IMR-90 (cell line): ENCODE measurements around the gene CDC42EP2. TPM values are rescaled to one million over a fixed set of nuclear protein-coding genes. Genes with fewer than 3 reads are reported as not detected.

Experiments used
- ATAC-seq: fragments of 200-7000 bp; cut with Tn5 transposase; 2 replicates; pipeline ENCODE4 v1.9.1; 2020; ENCODE audit warnings: low read depth, mild to moderate bottlenecking, moderate library complexity
- BruUV-seq: library from RNA; stranded (reverse); fragments of 400-500 nt; replicated peaks from 2 replicates; lab custom pipeline; 2021; lab: Mats Ljungman, UMichigan
- CTCF ChIA-PET: fragments of 300-600 bp; formaldehyde crosslinking; extraction: SDS; loops from one replicate; lab custom pipeline; 2021; ENCODE audit warnings: antibody characterized with exemption; lab: Yijun Ruan, JAX
- POLR2A ChIA-PET: fragments of 300-600 bp; sonication (Branson Sonifier 250); formaldehyde crosslinking; loops from one replicate; lab custom pipeline; 2022; ENCODE audit warnings: antibody characterized with exemption; ENCODE audit not compliant: unreplicated experiment; lab: Charles Lee
- DNase-seq: peaks from one replicate; pipeline ENCODE4 v3.0.0; 2013
- H2AFZ ChIP-seq: replicated peaks from 2 replicates; pipeline ENCODE3; 2013; ENCODE audit warnings: low read length, mild to moderate bottlenecking; ENCODE audit not compliant: poor library complexity
- H2AK5ac ChIP-seq: 2 replicates; pipeline ENCODE4 v1.6.1; 2013; ENCODE audit warnings: low read depth, low read length, inconsistent platforms
- H2AK9ac ChIP-seq: replicated peaks from 2 replicates; pipeline ENCODE3; 2013; ENCODE audit warnings: mild to moderate bottlenecking, low read depth, low read length, moderate library complexity; ENCODE audit not compliant: poor library complexity
- H2BK120ac ChIP-seq: 2 replicates; pipeline ENCODE4 v1.6.1; 2013; ENCODE audit warnings: low read depth, low read length, inconsistent platforms
- H2BK15ac ChIP-seq: 3 replicates; pipeline ENCODE4 v1.6.1; 2013; ENCODE audit warnings: low read depth, low read length, inconsistent platforms
- H2BK20ac ChIP-seq: 2 replicates; pipeline ENCODE4 v1.6.1; 2013; ENCODE audit warnings: low read depth, mild to moderate bottlenecking, inconsistent platforms, low read length, moderate library complexity
- H2BK5ac ChIP-seq: 2 replicates; pipeline ENCODE4 v1.6.1; 2013; ENCODE audit warnings: mild to moderate bottlenecking, low read depth, low read length, inconsistent platforms; ENCODE audit not compliant: poor library complexity, severe bottlenecking
- H3K14ac ChIP-seq: replicated peaks from 2 replicates; pipeline ENCODE4 v1.6.1; 2013; ENCODE audit warnings: low read depth, low read length, inconsistent platforms
- H3K18ac ChIP-seq: 2 replicates; pipeline ENCODE4 v1.6.1; 2013; ENCODE audit warnings: low read depth, low read length, control low read depth
- H3K23ac ChIP-seq: 2 replicates; pipeline ENCODE4 v1.6.1; 2013; ENCODE audit warnings: low read depth, low read length, inconsistent platforms
- H3K27ac ChIP-seq: 2 replicates; pipeline ENCODE4 v1.5.1; 2013; ENCODE audit warnings: mild to moderate bottlenecking, control low read depth, low read length; ENCODE audit not compliant: insufficient read depth
- H3K27me3 ChIP-seq: 2 replicates; pipeline ENCODE4 v1.6.1; 2013; ENCODE audit warnings: low read length; ENCODE audit not compliant: control insufficient read depth, insufficient read depth
- H3K36me3 ChIP-seq: 2 replicates; pipeline ENCODE4 v1.6.1; 2013; ENCODE audit warnings: low read length, mixed read lengths; ENCODE audit not compliant: control insufficient read depth, insufficient read depth
- H3K4ac ChIP-seq: 2 replicates; pipeline ENCODE4 v1.6.1; 2013; ENCODE audit warnings: low read depth, low read length, inconsistent platforms
- H3K4me1 ChIP-seq: 2 replicates; pipeline ENCODE4 v1.6.1; 2013; ENCODE audit warnings: low read length, mixed read lengths; ENCODE audit not compliant: control insufficient read depth, insufficient read depth
- H3K4me2 ChIP-seq: 2 replicates; pipeline ENCODE4 v1.6.1; 2013; ENCODE audit warnings: low read depth, mild to moderate bottlenecking, control low read depth, low read length, moderate library complexity
- H3K4me3 ChIP-seq: 2 replicates; pipeline ENCODE4 v1.5.1; 2013; ENCODE audit warnings: low read depth, mild to moderate bottlenecking, control low read depth, low read length, moderate library complexity; ENCODE audit not compliant: insufficient read depth
- H3K56ac ChIP-seq: 2 replicates; pipeline ENCODE4 v1.6.1; 2013; ENCODE audit warnings: low read length, inconsistent platforms; ENCODE audit not compliant: insufficient read depth; ENCODE audit errors: extremely low read depth
- H3K79me1 ChIP-seq, 2 experiments: 2 replicates each; pipeline ENCODE4 v1.6.1; 2013; ENCODE audit warnings: low read length in 2 of 2, inconsistent platforms in 1 of 2, low read depth in 1 of 2
- H3K9ac ChIP-seq: 2 replicates; pipeline ENCODE4 v1.6.1; 2013; ENCODE audit warnings: low read depth, low read length, control low read depth
- H3K9me1 ChIP-seq: 2 replicates; pipeline ENCODE4 v1.6.1; 2013; ENCODE audit warnings: low read length, inconsistent platforms; ENCODE audit not compliant: insufficient read depth
- H3K9me3 ChIP-seq: 2 replicates; pipeline ENCODE4 v1.6.1; 2013; ENCODE audit warnings: low read length; ENCODE audit not compliant: control insufficient read depth, insufficient read depth
- H4K20me1 ChIP-seq: 2 replicates; pipeline ENCODE4 v1.6.1; 2013; ENCODE audit warnings: low read length, inconsistent platforms; ENCODE audit not compliant: insufficient read depth
- H4K5ac ChIP-seq: 2 replicates; pipeline ENCODE4 v1.6.1; 2013; ENCODE audit warnings: mild to moderate bottlenecking, low read depth, low read length, control low read depth
- H4K8ac ChIP-seq, 2 experiments: 2 replicates each; pipeline ENCODE4 v1.6.1; 2013; ENCODE audit warnings: low read depth in 2 of 2, low read length in 2 of 2, control low read depth in 1 of 2, inconsistent platforms in 1 of 2
- H4K91ac ChIP-seq: 2 replicates; pipeline ENCODE4 v1.6.1; 2013; ENCODE audit warnings: low read depth, low read length, inconsistent platforms; ENCODE audit not compliant: insufficient read depth
- BHLHE40 ChIP-seq: fragments of 150-350 bp; IDR thresholded peaks from 2 replicates; pipeline ENCODE4 v1.6.1; 2016; ENCODE audit warnings: mild to moderate bottlenecking, low read depth, low read length
- CEBPB ChIP-seq: IDR thresholded peaks from 2 replicates; pipeline ENCODE4 v1.6.1; 2012; ENCODE audit warnings: low read depth, low read length, improper control_type of control experiment
- CHD1 ChIP-seq: IDR thresholded peaks from 2 replicates; pipeline ENCODE4 v1.6.1; 2012; ENCODE audit warnings: low read depth, low read length, improper control_type of control experiment
- CTCF ChIP-seq: conservative IDR thresholded peaks from 2 replicates; pipeline ENCODE4 v1.5.1; 2012; ENCODE audit warnings: mild to moderate bottlenecking, low read depth, low read length, improper control_type of control experiment
- ELK1 ChIP-seq: fragments of 150-350 bp; IDR thresholded peaks from 2 replicates; pipeline ENCODE4 v1.6.1; 2016; ENCODE audit warnings: low read depth, mild to moderate bottlenecking, low read length, moderate library complexity, borderline replicate concordance
- FOS ChIP-seq: fragments of 150-350 bp; IDR thresholded peaks from 2 replicates; pipeline ENCODE4 v1.6.1; 2016; ENCODE audit warnings: low read depth, low read length
- MAFK ChIP-seq: IDR thresholded peaks from 2 replicates; pipeline ENCODE4 v1.6.1; 2012; ENCODE audit warnings: low read depth, low read length, improper control_type of control experiment
- MXI1 ChIP-seq: IDR thresholded peaks from 2 replicates; pipeline ENCODE4 v1.6.1; 2012; ENCODE audit warnings: low read depth, mild to moderate bottlenecking, low read length, moderate library complexity, borderline replicate concordance
- NFE2L2 ChIP-seq: fragments of 150-350 bp; IDR thresholded peaks from 2 replicates; pipeline ENCODE4 v1.6.1; 2016; ENCODE audit warnings: low read depth, mild to moderate bottlenecking, low read length
- RAD21 ChIP-seq: IDR thresholded peaks from 2 replicates; pipeline ENCODE4 v1.6.1; 2012; ENCODE audit warnings: low read length, improper control_type of control experiment
- RCOR1 ChIP-seq: IDR thresholded peaks from 2 replicates; pipeline ENCODE4 v1.6.1; 2012; ENCODE audit warnings: mild to moderate bottlenecking, low read length, improper control_type of control experiment; ENCODE audit not compliant: insufficient replicate concordance
- SMC3 ChIP-seq: fragments of 150-350 bp; IDR thresholded peaks from 2 replicates; pipeline ENCODE4 v1.6.1; 2016; ENCODE audit warnings: low read depth, mild to moderate bottlenecking, antibody characterized with exemption, low read length, moderate library complexity
- USF2 ChIP-seq: fragments of 150-350 bp; IDR thresholded peaks from 2 replicates; pipeline ENCODE4 v1.6.1; 2017; ENCODE audit warnings: mild to moderate bottlenecking, antibody characterized with exemption, low read length, low read depth
- WGBS, 2 experiments: methylation state at CpG; one replicate each; pipeline versions ENCODE4 v1.1.5 to v1.1.7; 2013; ENCODE audit warnings: missing lambda C conversion rate in 2 of 2; ENCODE audit not compliant: insufficient read length in 1 of 2; ENCODE audit errors: extremely low coverage in 2 of 2; 5-methylcytosine and 5-hydroxymethylcytosine counted together
- dilution Hi-C: fragments of 300-500 bp; cut with HindIII; formaldehyde crosslinking; loops from one replicate; pipeline ENCODE4 v1.14.3; 2018; ENCODE audit warnings: low sequenced_read_pairs; ENCODE audit not compliant: unreplicated experiment
- in situ Hi-C: fragments of 300-500 bp; cut with MboI; formaldehyde crosslinking; loops from 3 replicates; pipeline ENCODE4 v1.14.3; 2019; ENCODE audit warnings: low sequenced_read_pairs, inconsistent platforms, mixed read lengths
- intact Hi-C: fragments of 100-400 bp; cut with micrococcal nuclease; formaldehyde crosslinking; loops from 2 replicates; pipeline ENCODE4 v1.10.0; 2022
- polyA plus RNA-seq, 3 experiments: library from polyadenylated mRNA; depleted of rRNA; stranded (reverse); fragments of >200 nt; gene quantifications; 2 replicates each; pipeline ENCODE4 v1.2.3, GENCODE V29; 2012; ENCODE audit warnings: low replicate concordance in 1 of 3
- total RNA-seq: library from RNA; depleted of rRNA; stranded (reverse); fragments of >200 nt; gene quantifications from 2 replicates; pipeline ENCODE4 v1.2.3, GENCODE V29; 2012

Gene CDC42EP2
- total and polyA plus RNA-seq, 2 of the 4 experiments (the other 2 are of a cell fraction): 5.2 to 27.5 TPM

GRCh38 chr11:65309006-65309405 is 5.7 kb upstream of the CDC42EP2 start:
- intact Hi-C loops (no loop called here), in situ Hi-C loops (no loop called here), dilution Hi-C loops (no loop called here)
- Histone ChIP-seq H2BK120ac (no peak overlapping the region), H3K9ac (no peak overlapping the region), H3K4me1 (peaks cover 45% of the 10 kb centered on the region), H3K27me3 (no peaks in the 10 kb centered on the region), H2AK9ac (no peak overlapping the region), H2AFZ (peak overlapping the region; percentile 6), H2BK5ac (no peak overlapping the region), H2BK20ac (no peak overlapping the region), H3K14ac (0 out of 2 replicates have a peak overlapping the region, but pooled peaks have one; percentile 11), H3K4me2 (no peak overlapping the region), H4K20me1 (peaks cover 9% of the 10 kb centered on the region), H2BK15ac (no peak overlapping the region), H3K56ac (no peak overlapping the region), H3K9me3 (no peaks in the 10 kb centered on the region), H4K91ac (no peak overlapping the region), H4K5ac (no peak overlapping the region), H2AK5ac (0 out of 2 replicates have a peak overlapping the region, but pooled peaks have one; percentile 70), H3K18ac (no peak overlapping the region), H4K8ac (no peak overlapping the region), H3K4ac (peak overlapping the region; percentile 33; the same call in 1 of the 2 replicates), H3K79me1 (peaks cover 5 to 46% of the 10 kb centered on the region in 2 experiments; a peak in 2 of 4 replicates), H3K36me3 (no peaks in the 10 kb centered on the region), H3K23ac (no peak overlapping the region), H3K9me1 (peaks cover 41% of the 10 kb centered on the region), H3K4me3 (no peak overlapping the region), H3K27ac (no peak overlapping the region)
- no CpG with 5 or more reads among the region's 5 CpGs for WGBS, 2 experiments
- no peak for DNase-seq
- POLR2A ChIA-PET: no interaction called here
- BruUV-seq: no TSS peak
- no peak for ATAC-seq
- CTCF ChIA-PET: no interaction called here
- TF ChIP-seq BHLHE40 (no peak), CTCF (no peak), MXI1 (no peak), USF2 (no peak), NFE2L2 (no peak), ELK1 (no peak), SMC3 (no peak), CEBPB (no peak), MAFK (no peak), RCOR1 (no peak), RAD21 (no peak), CHD1 (no peak), FOS (no peak)
